ENCODE measurements around the gene DBR1.
A peak's percentile ranks its signal among the peaks of the same experiment; 100 is the strongest.

The DBR1 gene

GRCh38 chr3:138174421-138175131 is at the start of gene DBR1:
TSS of gene DBR1 (minus strand) at chr3:138174921. CDS start at chr3:138174795, 126 bp downstream.
- Histone ChIP-seq H3K36me3 (ENCODE audit: control insufficient read depth, insufficient read depth, low read length) (no peaks in the 10 kb centered on the region), H3K27me3 (ENCODE audit: control insufficient read depth, insufficient read depth, low read length) (peaks cover 2% of the 10 kb centered on the region), H3K27ac (ENCODE audit: low read depth, low read length) (peak within 1 kb of the TSS; percentile 69), H3K4me1 (ENCODE audit: control insufficient read depth, insufficient read depth, low read length) (no peaks in the 10 kb centered on the region), H3K4me3 (ENCODE audit: low read length) (peak within 1 kb of the TSS; percentile 69), H3K9ac (ENCODE audit: low read length) (peak within 1 kb of the TSS; percentile 50)

- Histone ChIP-seq H3K27me3 (ENCODE audit: control insufficient read depth, insufficient read depth, low read length) (no peaks in the 10 kb centered on the region), H3K4me1 (ENCODE audit: control insufficient read depth, insufficient read depth, low read length) (no peaks in the 10 kb centered on the region), H3K9ac (ENCODE audit: low read length) (no peak overlapping the region), H3K36me3 (ENCODE audit: control insufficient read depth, insufficient read depth, low read length) (peaks cover 12% of the 10 kb centered on the region), H3K4me3 (ENCODE audit: low read length) (no peak overlapping the region), H3K27ac (ENCODE audit: low read depth, low read length) (no peak overlapping the region)
These were observed 48.2 kb upstream of the DBR1 start for GRCh38 chr3:138222942-138223287.

- H3K27ac ChIP-seq (ENCODE audit: low read depth, low read length): no peak overlapping the region
These were observed 47.6 kb upstream of the DBR1 start for GRCh38 chr3:138222131-138222941.

GRCh38 chr3:138220788-138221187 is 46.1 kb upstream of the DBR1 start:
- H3K36me3 ChIP-seq (ENCODE audit: control insufficient read depth, insufficient read depth, low read length): peaks cover 12% of the 10 kb centered on the region
- no peak overlapping the region for H3K27ac ChIP-seq (ENCODE audit: low read depth, low read length)
- H3K9ac ChIP-seq (ENCODE audit: low read length): no peak overlapping the region
- H3K27me3 ChIP-seq (ENCODE audit: control insufficient read depth, insufficient read depth, low read length): no peaks in the 10 kb centered on the region
- no peaks in the 10 kb centered on the region for H3K4me1 ChIP-seq (ENCODE audit: control insufficient read depth, insufficient read depth, low read length)
- no peak overlapping the region for H3K4me3 ChIP-seq (ENCODE audit: low read length)

More at GRCh38 chr3:138222131-138222941, 47.6 kb upstream of the DBR1 start:
- peaks cover 12% of the 10 kb centered on the region for H3K36me3 ChIP-seq (ENCODE audit: control insufficient read depth, insufficient read depth, low read length)
- H3K9ac ChIP-seq (ENCODE audit: low read length): no peak overlapping the region
- no peak overlapping the region for H3K4me3 ChIP-seq (ENCODE audit: low read length)
- H3K4me1 ChIP-seq (ENCODE audit: control insufficient read depth, insufficient read depth, low read length): no peaks in the 10 kb centered on the region
- no peaks in the 10 kb centered on the region for H3K27me3 ChIP-seq (ENCODE audit: control insufficient read depth, insufficient read depth, low read length)

GRCh38 chr3:138220242-138220641 is 45.5 kb upstream of the DBR1 start:
- Histone ChIP-seq H3K9ac (ENCODE audit: low read length) (no peak overlapping the region), H3K27ac (ENCODE audit: low read depth, low read length) (no peak overlapping the region), H3K4me3 (ENCODE audit: low read length) (no peak overlapping the region), H3K4me1 (ENCODE audit: control insufficient read depth, insufficient read depth, low read length) (no peaks in the 10 kb centered on the region), H3K27me3 (ENCODE audit: control insufficient read depth, insufficient read depth, low read length) (no peaks in the 10 kb centered on the region), H3K36me3 (ENCODE audit: control insufficient read depth, insufficient read depth, low read length) (peaks cover 9% of the 10 kb centered on the region)

- Histone ChIP-seq H3K36me3 (ENCODE audit: control insufficient read depth, insufficient read depth, low read length) (peaks cover 3% of the 10 kb centered on the region), H3K4me1 (ENCODE audit: control insufficient read depth, insufficient read depth, low read length) (no peaks in the 10 kb centered on the region), H3K9ac (ENCODE audit: low read length) (no peak overlapping the region), H3K27me3 (ENCODE audit: control insufficient read depth, insufficient read depth, low read length) (no peaks in the 10 kb centered on the region), H3K27ac (ENCODE audit: low read depth, low read length) (no peak overlapping the region), H3K4me3 (ENCODE audit: low read length) (no peak overlapping the region)
These were observed 44.5 kb upstream of the DBR1 start for GRCh38 chr3:138219255-138219654.

GRCh38 chr3:138213398-138214085 is 38.8 kb upstream of the DBR1 start:
- no peaks in the 10 kb centered on the region for H3K36me3 ChIP-seq (ENCODE audit: control insufficient read depth, insufficient read depth, low read length)
- H3K4me1 ChIP-seq (ENCODE audit: control insufficient read depth, insufficient read depth, low read length): no peaks in the 10 kb centered on the region
- H3K9ac ChIP-seq (ENCODE audit: low read length): no peak overlapping the region
- no peak overlapping the region for H3K27ac ChIP-seq (ENCODE audit: low read depth, low read length)
- H3K27me3 ChIP-seq (ENCODE audit: control insufficient read depth, insufficient read depth, low read length): no peaks in the 10 kb centered on the region
- H3K4me3 ChIP-seq (ENCODE audit: low read length): no peak overlapping the region

GRCh38 chr3:138210528-138210927 is 35.8 kb upstream of the DBR1 start:
- Histone ChIP-seq H3K27ac (ENCODE audit: low read depth, low read length) (no peak overlapping the region), H3K27me3 (ENCODE audit: control insufficient read depth, insufficient read depth, low read length) (no peaks in the 10 kb centered on the region), H3K9ac (ENCODE audit: low read length) (no peak overlapping the region), H3K4me3 (ENCODE audit: low read length) (no peak overlapping the region), H3K4me1 (ENCODE audit: control insufficient read depth, insufficient read depth, low read length) (no peaks in the 10 kb centered on the region), H3K36me3 (ENCODE audit: control insufficient read depth, insufficient read depth, low read length) (no peaks in the 10 kb centered on the region)

- H3K27ac ChIP-seq (ENCODE audit: low read depth, low read length): no peak overlapping the region
- H3K36me3 ChIP-seq (ENCODE audit: control insufficient read depth, insufficient read depth, low read length): peaks cover 3% of the 10 kb centered on the region
- H3K4me3 ChIP-seq (ENCODE audit: low read length): no peak overlapping the region
- H3K4me1 ChIP-seq (ENCODE audit: control insufficient read depth, insufficient read depth, low read length): no peaks in the 10 kb centered on the region
- H3K9ac ChIP-seq (ENCODE audit: low read length): no peak overlapping the region
- H3K27me3 ChIP-seq (ENCODE audit: control insufficient read depth, insufficient read depth, low read length): no peaks in the 10 kb centered on the region
These were observed 31.5 kb upstream of the DBR1 start for GRCh38 chr3:138206196-138206595.

- Histone ChIP-seq H3K27ac (ENCODE audit: low read depth, low read length) (no peak overlapping the region), H3K4me3 (ENCODE audit: low read length) (no peak overlapping the region), H3K4me1 (ENCODE audit: control insufficient read depth, insufficient read depth, low read length) (no peaks in the 10 kb centered on the region), H3K9ac (ENCODE audit: low read length) (no peak overlapping the region), H3K36me3 (ENCODE audit: control insufficient read depth, insufficient read depth, low read length) (peaks cover 3% of the 10 kb centered on the region), H3K27me3 (ENCODE audit: control insufficient read depth, insufficient read depth, low read length) (no peaks in the 10 kb centered on the region)
These were observed 30.8 kb upstream of the DBR1 start for GRCh38 chr3:138205527-138205926.

- Histone ChIP-seq H3K36me3 (ENCODE audit: control insufficient read depth, insufficient read depth, low read length) (peaks cover 3% of the 10 kb centered on the region), H3K4me1 (ENCODE audit: control insufficient read depth, insufficient read depth, low read length) (no peaks in the 10 kb centered on the region), H3K27me3 (ENCODE audit: control insufficient read depth, insufficient read depth, low read length) (no peaks in the 10 kb centered on the region), H3K4me3 (ENCODE audit: low read length) (no peak overlapping the region), H3K27ac (ENCODE audit: low read depth, low read length) (no peak overlapping the region), H3K9ac (ENCODE audit: low read length) (no peak overlapping the region)
These were observed 29.2 kb upstream of the DBR1 start for GRCh38 chr3:138203938-138204337.

- Histone ChIP-seq H3K27me3 (ENCODE audit: control insufficient read depth, insufficient read depth, low read length) (no peaks in the 10 kb centered on the region), H3K4me3 (ENCODE audit: low read length) (no peak overlapping the region), H3K4me1 (ENCODE audit: control insufficient read depth, insufficient read depth, low read length) (no peaks in the 10 kb centered on the region), H3K36me3 (ENCODE audit: control insufficient read depth, insufficient read depth, low read length) (peaks cover 3% of the 10 kb centered on the region), H3K9ac (ENCODE audit: low read length) (no peak overlapping the region), H3K27ac (ENCODE audit: low read depth, low read length) (no peak overlapping the region)
These were observed 28.4 kb upstream of the DBR1 start for GRCh38 chr3:138202945-138203701.

Data from rectal smooth muscle tissue (tissue), 1 donor.